ENCODE measurements around the gene PCGF3.

- no peak for TF ChIP-seq ZNF274 (IDR thresholded peaks at IDR 0.05; ENCODE audit: low read depth, low read length)
- TF ChIP-seq SUZ12 (IDR thresholded peaks at IDR 0.05; ENCODE audit: extremely low read depth, insufficient read depth, insufficient read length): no peak
- no peak for TF ChIP-seq YY1 (IDR thresholded peaks at IDR 0.05; ENCODE audit: insufficient read depth, insufficient read length)
These were observed 26.9 kb downstream of the PCGF3 start for GRCh38 chr4:732486-732885.
